ENCODE results near the gene SBF2.

SBF2 gene

DNA sequence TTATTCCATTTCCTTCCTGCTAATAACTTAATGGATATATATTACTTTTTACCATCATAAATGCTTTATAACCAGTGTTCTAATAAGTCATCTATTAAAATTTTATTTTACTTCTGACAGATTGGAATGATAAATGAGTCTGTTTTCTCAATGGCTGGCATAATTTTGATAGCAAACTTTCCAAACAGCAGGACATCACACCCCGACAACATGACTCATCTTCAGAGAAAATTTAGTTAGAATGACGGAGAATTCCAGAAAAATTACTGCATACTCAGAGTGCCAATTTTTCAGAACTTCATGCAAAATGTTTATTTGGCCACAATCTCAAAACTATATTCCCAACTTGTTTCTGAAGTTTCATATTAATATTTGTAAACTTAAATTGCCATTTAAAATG is 455.8 kb downstream of the SBF2 start:
- DNase-seq = no peak

DNA sequence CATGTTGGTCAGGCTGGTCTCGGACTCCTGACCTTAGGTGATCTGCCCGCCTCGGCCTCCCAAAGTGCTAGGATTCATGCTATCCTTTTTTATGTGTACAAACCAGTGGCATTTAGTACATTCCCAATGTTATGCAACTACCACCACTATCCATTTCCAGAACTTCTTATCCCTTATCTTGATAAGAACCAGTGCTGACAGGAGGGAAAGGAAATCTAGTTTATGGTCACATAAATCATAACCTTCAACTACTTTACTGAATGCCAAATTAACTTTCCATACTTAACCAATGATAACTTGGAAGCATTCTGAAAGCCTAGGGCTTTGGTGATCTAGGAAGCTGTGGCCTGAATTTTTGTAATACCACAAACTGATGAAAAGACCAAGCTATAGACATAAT is 459.7 kb downstream of the SBF2 start:
- no peak for DNase-seq

DNA sequence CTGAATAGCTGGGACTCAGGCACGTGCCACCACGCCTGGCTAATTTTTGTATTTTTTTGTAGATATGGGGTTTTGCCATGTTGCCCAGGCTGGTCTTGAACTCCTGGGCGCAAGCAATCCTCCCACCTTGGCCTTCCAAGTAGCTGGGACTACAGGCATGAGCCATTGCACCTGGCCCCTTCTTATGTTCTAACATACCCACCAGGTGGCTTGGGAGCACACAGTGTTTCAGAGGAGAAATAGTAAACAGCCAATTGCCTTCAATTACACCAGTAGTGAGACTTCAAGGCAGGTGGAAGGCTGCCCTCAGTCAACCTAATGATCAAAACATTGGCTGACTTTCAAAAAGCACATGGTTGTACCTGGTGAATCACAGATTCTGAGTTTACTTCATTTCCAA is 462.9 kb downstream of the SBF2 start:
- DNase-seq = no peak

DNA sequence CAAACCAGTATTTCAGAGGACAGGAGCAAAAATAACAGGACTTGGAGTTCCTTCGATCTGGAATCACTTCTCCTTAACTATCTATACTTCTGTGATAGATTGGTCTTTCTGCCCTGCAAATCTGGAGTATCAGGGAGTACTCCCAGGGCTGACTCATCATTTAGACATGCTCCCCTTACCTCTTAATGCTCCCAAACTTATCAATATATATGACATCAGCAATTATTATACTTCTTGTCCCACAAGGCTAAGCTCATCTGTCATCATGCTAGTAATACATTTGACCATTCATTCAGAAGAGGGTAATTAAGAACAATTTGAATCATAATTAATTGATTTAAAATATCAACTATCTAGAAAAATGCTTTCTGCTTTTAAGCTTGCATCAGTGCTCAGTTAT is 466.3 kb downstream of the SBF2 start:
- DNase-seq = no peak

DNA sequence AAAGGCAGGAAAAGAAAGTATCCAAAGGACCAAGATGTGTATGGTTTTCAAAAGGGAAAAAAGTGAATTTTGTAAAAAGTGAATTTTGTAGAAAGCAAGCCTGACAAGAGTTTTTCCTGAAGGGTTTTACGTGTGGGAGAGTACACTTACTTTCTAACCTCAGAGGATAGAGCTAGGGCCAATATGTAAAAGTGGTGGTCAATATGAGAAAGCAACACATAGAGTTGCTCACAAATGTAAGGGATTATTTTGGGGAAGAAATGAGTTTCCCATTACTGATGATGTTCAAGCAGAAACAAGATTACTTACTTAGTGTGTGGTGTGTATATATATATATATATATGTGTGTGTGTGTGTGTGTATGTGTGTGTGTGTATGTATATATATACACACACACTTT is 467.6 kb downstream of the SBF2 start:
- DNase-seq = no peak

DNA sequence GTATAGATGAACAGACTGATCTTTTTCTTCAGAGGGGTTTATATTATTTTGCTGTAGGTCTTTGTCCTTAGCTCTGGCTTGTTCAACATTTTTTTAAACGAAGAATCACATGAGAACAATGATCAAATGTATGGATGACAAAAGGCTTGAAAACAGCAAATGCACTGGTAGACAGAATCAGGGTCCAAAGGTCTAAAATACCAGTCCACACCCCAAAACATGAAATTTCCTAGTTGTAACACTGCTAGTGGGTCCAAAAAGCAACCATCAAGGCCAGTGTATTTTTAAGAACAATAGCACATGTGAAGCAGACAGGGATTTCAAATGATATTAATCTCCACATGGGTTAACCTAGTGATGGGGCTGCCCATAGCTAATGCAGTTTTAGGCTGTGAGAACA is 468.1 kb downstream of the SBF2 start:
- DNase-seq = no peak

DNA sequence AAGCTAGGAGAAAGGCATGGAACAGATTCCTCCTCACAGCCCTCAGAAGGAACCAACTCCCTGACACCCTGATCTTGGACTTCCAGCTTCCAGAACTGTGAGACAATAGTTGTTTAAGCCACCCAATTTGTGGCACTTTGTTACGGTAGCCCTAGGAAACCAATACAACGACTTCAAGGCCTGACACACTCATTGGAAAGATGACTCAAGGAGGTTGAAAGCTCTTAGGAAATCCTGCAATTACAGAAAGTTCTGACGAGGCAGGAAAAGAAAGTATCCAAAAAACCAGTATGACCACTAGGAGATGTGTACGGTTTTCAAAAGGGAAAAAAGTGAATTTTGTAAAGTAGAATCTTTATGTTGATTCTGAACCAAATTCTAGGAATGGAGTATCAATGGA is 468.7 kb downstream of the SBF2 start:
- DNase-seq = no peak

DNA sequence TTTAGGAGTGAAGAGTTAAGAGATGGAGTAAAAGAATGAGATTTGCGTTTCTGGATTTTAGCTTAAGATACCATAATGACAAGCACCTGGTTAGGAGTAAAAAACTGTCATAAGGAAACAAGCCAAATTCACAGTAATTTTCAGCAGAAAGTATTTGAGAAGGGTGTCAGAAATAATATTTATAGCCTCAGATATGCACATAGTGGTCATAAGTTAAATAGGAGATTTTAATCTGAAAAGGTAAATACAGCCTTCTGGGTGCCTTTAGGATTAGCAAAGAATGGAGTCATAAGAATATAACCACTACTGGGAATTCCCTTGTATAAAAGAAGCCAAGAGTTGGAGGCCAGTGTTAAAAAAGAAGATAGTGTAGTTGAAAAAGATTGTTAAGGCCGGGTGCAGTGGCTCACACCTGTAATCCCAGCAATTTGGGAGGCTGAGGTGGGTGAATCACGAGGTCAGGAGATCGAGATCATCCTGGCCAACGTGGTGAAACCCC is 470.1 kb downstream of the SBF2 start:
- DNase-seq = no peak

DNA sequence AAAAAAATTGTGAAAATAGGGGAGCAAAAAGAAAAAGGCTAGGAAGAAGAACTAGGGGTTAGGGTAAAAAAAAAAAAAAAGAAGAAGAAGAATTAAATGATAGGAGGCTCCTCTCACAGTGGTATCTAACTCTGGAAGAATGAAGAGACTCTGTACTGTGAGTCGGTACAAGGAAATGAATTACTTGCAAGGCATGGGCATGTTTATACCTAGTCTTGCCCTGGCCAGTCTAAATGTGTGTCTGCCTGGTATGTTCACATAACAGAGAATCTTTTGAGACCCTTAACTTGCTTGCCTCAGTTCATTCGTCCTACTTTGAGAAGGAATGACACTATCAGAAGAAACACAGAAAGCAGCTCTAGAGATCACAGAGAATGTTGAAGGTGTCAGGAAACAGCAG is 470.6 kb downstream of the SBF2 start:
- DNase-seq = no peak

DNA sequence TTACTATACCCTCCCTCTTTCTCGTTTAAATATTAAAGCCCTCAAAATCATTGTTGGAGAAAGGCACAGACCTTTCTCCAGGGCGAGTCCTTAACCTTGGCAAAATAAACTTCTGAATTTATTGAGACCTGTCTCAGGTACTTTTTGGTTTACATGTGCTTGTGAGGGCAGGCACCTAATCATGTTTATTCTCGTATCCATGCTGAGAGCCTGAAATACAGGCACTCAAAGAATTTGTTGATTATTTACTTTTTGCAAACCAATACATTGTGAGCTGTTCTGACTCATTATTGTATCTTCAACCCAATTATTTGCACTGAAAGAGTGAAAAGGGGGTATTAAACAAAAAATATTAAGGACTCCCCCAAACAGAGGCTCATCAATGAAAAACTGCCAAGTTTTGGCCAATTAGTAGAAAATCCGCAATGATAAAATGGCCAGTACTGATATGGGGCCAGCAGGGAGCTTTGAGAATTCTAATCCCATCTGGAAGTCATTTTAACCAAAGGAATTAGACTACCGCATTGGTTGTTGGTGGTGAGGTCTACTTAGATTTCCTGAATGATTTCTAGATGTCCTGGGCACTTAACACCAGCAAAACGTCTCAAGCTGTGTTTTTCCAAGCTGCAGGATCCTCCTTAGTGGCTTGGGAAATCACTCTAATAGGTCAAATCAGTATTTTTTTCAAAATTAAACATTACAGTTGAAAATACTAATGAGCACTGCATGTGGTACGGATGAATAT is 472.8 kb downstream of the SBF2 start:
- DNase-seq = no peak

DNA sequence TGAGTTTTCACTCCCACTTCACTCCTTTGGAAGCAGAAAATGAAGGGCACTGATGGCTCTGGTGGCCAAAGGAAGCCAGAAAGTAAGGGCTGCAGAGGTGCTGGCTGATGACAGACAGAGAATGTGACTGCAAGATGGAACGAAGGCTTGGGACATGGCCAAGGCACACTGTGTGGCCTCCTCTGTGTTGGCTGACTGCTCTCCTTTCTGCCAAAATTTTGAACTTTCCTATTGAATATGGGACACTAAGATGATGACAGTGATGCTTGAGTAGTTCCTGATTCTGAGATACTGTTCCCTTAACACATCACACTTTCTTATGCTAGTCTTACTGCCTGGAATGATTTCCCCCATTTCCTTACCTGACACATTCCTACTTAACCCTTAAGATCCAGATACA is 473.8 kb downstream of the SBF2 start:
- no peak for DNase-seq

DNA sequence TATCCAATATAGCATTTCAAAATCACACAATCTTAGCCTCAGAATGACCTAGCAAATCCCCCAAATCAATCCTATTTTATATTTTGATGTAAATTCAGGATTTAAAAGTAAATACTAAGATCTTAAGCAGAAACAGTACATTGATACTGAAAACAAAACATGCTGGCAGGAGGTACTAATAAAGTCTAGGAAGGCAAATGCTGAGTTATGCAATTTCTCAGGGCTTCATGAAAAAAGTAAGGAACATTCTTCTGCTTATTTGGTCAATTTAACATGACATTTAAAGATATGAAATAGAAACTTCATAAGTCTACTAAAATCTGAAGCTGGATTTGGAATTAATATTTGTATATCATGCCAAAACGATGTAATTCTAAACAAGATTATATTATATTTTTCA is 476.8 kb downstream of the SBF2 start:
- no peak for DNase-seq

DNA sequence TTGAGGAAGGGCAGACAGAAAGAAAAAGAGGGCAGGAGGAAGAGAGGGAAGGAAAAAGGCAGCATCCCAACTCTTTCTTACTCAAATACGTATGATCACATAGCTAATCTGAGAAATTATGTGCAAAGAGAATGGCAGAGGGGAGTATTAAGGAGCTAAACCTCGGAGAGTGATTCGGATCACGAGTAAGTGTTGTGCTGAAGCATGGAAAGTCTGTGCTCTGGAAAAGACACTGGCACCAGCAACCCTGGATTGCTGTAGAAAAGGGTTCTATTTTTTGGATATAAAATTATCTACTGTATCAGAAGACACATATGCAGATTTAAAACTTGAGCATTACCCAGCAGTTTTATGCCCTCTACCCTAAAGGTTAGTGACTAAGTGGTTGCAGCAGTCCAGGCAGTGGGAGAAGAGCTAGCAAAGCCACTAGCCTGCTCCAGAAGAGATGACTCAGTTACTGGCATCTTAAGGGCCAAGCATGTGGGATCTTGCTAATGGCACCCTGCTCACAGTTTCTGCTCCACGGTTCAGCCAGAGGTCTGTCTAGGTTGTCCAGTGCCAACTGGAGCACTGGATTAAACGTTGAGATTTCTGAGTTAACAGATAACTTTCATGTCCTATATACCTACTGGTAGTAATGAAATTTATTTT is 478.4 kb downstream of the SBF2 start:
- DNase-seq = no peak

DNA sequence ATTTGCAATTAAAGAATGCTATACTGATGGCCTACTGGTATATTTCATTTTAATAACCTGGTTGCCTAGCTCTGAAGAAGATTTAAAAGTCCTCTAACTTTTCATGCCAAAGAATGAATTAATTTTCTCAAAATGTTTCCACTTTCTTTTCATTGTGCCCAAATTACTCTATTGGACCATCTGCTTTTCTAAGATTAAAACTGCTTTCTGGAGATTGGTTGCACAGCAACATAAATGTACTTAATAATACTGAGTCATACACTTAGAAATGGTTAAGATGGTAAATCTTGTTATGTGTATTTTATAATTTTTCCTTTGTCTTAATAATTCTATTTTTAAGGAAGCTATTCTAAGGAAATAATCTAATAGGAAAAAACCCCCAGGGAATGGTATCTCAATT is 479.9 kb downstream of the SBF2 start:
- DNase-seq = no peak

DNA sequence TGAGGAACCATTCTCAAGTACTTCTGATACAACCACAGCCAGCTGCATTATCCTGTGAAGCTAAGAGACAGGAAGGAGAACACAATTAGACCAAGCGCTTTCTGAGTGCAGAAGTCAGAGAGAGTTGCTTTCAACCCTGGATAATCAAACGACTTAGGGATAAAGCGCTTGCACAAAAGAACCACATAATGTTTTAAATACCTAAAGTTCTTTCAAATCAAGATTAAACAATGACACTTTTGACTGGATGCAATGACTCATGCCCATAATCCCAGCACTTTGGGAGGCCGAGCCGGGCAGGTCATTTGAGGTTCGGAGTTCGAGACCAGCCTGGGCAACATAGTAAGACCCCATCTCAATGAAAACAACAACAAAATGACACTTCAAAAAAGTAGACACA is 485.1 kb downstream of the SBF2 start:
- no peak for DNase-seq

DNA sequence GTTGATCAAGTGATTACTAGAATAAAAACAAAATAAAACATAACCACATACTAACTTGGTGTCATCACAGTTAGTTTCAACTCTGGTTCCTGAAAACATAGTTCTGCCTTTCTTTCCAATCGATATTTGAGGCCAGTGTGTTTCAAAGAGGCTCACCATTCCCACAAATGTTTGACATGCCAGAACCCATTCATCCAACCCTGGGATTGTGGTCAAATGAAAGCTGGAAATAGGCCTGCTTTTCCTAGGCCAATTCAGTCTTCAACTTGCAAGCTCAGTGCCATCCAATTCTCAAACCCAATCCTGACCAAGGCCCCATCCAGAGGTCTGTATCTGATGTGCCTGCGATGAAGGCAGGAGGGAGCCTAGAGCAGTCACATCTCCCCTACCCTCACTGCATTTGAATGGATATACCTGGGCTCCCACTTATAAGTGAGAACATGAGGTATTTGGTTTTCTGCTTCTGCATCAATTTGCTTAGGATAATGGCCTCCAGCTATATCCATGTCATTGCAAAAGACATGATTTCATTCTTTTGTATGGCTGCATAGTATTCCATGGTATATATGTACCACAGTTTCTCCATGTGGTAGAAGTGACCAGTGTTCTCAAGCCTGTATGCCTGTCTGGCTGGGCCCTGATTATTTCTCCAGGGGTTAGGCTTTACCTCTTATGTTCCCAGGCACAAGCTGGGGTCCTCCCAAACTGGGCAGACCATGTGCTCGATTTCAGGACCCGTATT is 486.9 kb downstream of the SBF2 start:
- DNase-seq = no peak

DNA sequence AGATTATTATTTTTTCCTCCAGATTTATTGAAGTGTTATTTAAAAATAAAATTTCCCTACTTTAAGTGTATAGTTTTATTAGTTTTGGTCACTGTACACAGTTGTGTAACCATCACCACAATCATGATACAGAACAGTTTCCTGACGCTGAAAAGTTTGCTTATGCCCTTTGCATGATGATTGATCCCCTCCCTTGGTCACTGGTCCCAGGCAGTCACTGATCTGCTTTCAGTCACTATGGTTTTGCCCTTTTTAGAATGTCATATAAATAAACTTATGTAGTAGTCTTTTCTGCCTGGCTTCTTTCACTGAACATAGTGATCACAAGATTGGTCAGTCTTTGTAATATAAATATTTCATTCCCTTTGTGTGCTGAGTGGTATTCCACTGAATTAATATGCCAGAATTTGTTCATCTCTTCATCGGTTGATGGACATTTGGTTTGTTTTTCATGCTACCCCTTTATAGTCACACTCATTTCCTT is 489.6 kb downstream of the SBF2 start:
- DNase-seq = no peak

DNA sequence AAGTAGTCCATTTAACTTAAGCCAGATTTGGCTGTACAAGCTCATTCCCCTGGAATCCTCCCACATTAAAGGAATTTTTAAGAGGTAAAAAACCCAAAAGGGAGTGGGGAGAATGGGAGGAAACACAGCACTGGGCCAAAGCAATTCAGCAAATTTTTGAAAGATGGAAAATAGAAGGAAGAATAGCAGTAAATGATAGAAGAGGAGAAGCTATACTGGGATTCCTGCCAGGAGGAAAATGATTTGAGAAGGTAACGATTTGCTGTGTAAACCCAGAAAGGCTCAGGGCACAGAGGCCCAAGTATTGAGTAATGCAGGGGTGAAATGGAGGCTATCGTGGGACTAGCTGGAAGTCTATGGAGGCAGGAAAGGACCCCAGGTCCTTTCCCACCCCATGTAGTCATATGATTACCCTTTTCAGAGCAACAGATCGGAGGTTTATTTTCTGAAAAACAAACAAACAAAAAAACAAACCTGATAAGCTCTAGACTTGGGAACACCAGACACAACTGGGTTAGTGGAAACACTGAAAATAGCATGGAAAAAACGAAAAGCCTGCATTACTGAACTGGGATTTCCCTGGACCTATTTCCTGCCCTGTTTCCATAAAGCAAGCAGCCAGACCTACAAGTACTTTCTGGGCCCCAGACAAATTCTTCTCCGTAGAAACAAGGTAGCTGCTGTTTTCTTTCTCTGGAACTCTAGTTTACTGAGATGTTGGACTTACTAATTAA is 490.2 kb downstream of the SBF2 start:
- DNase-seq = no peak

DNA sequence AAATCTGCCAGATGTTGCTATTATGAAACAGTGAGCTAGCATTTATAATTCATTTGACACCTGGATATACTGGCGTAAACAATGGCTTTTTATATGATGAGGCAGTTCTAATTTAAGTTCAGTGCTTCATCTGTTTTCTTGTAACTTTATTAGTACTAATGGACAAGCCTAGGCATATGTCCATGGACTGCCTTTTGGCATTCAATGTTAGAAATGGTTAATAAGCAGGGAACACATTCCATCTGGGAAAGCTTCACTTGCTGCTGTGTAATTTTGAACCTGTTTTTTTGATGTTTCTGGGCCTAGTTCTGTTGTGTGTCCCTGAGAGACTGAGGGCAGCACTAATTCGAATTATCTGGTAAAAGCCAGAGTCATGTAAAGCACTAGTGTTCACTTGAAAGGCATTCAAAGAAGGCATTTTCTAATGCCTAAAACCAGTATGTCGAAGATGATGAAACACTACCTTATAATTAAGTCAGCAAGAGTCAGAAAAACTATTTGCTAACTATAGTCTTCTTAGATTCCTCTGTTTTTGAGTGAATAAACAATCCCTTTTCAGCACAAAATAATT is 491.6 kb downstream of the SBF2 start:
- DNase-seq = no peak

DNA sequence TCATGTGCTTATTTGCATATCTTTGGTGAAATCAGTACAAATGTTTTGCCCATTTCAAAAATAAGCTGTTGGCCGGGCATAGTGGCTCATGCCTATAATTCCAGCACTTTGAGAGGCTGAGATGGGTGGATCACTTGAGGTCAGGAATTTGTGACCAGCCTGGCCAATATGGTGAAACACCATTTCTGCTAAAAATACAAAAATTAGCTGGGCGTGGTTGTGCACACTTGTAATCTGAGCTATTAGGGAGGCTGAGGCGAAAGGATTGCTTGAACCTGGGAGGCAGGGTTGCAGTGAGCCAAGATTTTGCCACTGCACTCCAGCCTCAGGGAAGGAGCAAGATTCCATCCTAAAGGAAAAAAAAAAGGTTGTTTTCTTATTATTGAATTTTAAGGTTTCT is 494.1 kb downstream of the SBF2 start:
- DNase-seq = no peak

DNA sequence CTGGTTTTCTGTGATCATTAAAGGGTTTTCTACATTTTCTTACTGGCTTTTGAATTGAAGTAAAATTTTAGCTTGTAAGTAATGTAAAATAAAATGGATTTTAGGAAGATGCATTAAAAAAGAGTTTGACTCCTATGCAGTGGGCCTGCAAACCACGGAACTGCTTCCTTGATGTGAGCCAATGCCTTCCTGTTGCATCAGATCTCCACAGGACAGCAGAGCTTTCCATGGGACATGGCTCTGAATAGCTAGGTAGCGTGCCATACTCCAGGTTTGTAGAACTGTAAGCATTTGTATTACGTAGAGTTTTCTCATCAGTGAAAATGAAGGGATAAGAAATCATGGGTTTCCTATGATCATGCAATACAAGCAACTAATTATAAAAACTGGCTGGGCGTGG is 496.7 kb downstream of the SBF2 start:
- no peak for DNase-seq

DNA sequence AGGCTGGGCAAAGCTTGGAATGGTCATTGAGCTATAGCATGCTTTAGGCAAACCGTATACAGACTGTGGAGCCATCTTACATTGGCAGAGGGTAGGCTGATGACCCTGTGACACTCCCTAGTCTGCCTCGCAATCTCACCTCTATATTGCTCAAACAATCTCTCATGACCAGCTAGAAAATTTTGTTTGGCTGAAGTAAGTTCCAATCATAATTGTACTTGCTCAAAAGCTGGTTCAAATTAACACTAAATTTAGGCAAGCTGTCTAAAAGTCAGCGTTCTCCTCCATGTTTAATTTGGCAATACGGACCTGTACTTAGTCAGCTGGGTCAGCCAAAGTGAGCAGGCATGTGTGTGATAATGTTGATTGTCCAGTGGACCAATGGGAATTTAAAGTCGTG is 497.2 kb downstream of the SBF2 start:
- DNase-seq = no peak

DNA sequence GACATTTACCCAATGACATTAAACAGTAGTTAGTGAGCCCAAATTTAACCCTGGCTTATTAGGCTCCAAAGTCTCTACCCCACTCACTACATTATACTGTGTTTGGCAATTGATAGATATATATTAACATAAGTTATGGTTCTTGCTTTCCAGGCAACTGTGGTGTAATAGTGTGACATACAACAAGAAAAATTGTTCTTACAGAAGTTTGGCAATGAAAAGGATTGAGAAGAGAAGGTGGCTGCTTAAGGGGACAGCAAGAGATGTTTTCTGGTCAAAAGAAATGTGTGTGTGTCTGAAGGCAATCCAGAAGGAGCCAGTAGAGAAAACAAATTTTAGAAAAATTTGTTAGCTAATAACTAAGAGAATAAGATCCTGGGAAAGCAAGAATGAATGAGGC is 497.8 kb downstream of the SBF2 start:
- no peak for DNase-seq
